ENCODE results near the gene CARD6.

Gene CARD6

DNA sequence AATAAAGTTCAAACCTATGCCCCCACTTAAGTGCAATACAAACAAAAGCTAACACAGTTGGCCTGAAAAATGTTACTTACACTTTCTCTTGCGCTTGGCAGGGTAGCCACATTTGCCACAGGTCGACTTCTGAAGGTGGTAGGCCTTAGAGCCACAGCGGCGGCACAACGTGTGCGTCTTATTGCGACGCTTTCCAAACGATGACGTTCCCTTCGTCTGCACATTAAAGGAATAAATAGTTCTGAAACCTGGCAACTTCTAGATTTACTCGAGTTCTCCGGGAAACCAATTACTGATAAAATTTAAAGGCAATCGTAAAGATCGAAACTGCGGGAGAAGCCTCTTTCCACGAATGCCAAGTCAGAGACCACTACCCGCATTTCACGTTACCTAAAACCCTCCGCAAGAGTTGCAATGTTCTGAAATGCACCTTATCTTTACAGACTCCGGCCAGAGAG, 6.7 kb upstream of the CARD6 start:
- no peak for DNase-seq (ENCODE audit: low spot score)
- Histone ChIP-seq H3K27ac (ENCODE audit: poor library complexity, severe bottlenecking) (peak overlapping the region; percentile 84), H3K4me3 (ENCODE audit: severe bottlenecking) (peak overlapping the region; percentile 83), H3K4me1 (ENCODE audit: insufficient read depth, poor library complexity, severe bottlenecking) (peaks cover 20% of the 10 kb centered on the region), H3K36me3 (ENCODE audit: low read depth) (peaks cover 54% of the 10 kb centered on the region), H3K9me3 (ENCODE audit: severe bottlenecking) (no peaks in the 10 kb centered on the region), H3K27me3 (ENCODE audit: insufficient read depth, poor library complexity, severe bottlenecking) (no peaks in the 10 kb centered on the region)
- TF ChIP-seq, protein P1, sequence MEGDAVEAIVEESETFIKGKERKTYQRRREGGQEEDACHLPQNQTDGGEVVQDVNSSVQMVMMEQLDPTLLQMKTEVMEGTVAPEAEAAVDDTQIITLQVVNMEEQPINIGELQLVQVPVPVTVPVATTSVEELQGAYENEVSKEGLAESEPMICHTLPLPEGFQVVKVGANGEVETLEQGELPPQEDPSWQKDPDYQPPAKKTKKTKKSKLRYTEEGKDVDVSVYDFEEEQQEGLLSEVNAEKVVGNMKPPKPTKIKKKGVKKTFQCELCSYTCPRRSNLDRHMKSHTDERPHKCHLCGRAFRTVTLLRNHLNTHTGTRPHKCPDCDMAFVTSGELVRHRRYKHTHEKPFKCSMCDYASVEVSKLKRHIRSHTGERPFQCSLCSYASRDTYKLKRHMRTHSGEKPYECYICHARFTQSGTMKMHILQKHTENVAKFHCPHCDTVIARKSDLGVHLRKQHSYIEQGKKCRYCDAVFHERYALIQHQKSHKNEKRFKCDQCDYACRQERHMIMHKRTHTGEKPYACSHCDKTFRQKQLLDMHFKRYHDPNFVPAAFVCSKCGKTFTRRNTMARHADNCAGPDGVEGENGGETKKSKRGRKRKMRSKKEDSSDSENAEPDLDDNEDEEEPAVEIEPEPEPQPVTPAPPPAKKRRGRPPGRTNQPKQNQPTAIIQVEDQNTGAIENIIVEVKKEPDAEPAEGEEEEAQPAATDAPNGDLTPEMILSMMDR (IDR thresholded peaks at IDR 0.05; ENCODE audit: poor library complexity, severe bottlenecking): no peak
- ATAC-seq (ENCODE audit: low read depth): no peak

DNA sequence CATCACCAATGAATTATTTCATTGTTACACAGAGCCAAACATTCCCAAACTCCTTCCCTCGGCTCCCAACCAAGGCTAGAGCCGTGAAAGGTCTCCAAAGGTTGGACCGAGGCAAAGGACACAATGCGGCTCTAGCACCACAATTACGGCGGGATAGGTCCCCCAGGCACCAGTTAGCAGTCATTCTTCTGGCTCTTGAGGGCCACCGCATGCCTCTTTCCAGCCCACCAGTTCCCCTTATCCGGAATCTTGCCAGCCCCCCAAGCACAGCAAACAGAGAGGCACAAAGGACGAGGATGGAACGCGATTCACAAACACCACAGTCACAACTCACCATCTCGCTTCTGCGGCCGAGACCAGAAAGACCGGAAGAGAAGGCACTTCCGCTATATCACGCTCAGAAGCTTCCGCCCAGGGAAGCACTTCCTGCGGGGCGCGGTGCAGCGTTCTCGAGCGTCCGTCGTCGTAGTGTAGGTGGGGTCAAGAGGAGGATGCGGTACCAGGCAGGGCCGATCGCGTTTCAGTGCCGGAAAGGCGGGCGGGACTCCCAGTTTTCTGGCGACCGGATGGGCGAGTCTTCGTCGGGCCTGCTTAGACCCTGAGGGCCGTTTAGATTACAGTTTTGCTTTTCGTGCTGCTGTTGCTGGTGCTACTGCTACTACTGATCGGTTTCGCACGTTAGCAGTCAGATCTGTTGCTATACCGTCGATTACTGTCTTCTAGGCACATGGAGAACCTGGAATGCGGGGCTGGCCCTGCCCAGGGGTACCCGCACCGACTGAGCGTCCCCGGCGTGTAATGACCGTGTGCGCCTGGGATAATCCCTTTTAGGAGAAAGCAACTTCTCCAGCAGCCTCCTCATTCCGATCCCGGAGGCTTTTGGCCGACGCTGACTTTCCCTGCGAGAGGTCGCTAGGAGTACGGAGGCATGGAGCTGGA, 6.0 kb upstream of the CARD6 start, which contains the start of gene RPL37:
Gene RPL37 (minus strand): TSS at position 374 of the 939 bp plus-strand sequence. CDS start 37 bp downstream, at position 337.
- Histone ChIP-seq H3K4me1 (ENCODE audit: insufficient read depth, poor library complexity, severe bottlenecking) (peaks cover 20% of the 10 kb centered on the region), H3K27ac (ENCODE audit: poor library complexity, severe bottlenecking) (peak within 1 kb of the TSS; percentile 84), H3K9me3 (ENCODE audit: severe bottlenecking) (no peaks in the 10 kb centered on the region), H3K4me3 (ENCODE audit: severe bottlenecking) (peak within 1 kb of the TSS; percentile 83), H3K27me3 (ENCODE audit: insufficient read depth, poor library complexity, severe bottlenecking) (no peaks in the 10 kb centered on the region), H3K36me3 (ENCODE audit: low read depth) (peaks cover 47% of the 10 kb centered on the region)
- TF ChIP-seq, protein P1 (IDR thresholded peaks at IDR 0.05; ENCODE audit: poor library complexity, severe bottlenecking): no peak
- peak; percentile 96 for ATAC-seq (ENCODE audit: low read depth)
- peak; percentile 99 for DNase-seq (ENCODE audit: low spot score)

DNA sequence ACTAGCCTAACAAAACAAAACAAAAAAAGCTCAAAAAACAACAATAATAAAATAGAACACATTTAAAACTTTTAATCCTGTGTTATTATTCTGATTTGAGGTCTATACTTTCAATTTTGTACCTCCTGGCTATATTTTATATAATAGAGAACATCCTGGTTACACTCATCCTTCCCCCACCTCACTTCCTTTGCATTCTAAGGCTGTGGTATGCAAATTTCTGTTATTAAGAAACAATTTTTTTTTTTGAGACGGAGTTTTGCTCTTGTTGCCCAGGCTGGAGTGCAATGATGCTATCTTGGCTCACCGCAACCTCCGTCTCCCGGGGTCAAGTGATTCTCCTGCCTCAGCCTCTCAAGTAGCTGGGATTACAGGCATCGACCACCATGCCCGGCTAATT, 3.1 kb upstream of the CARD6 start:
- no peak overlapping the region for H3K4me3 ChIP-seq (ENCODE audit: severe bottlenecking)
- no peak overlapping the region for H3K27ac ChIP-seq (ENCODE audit: poor library complexity, severe bottlenecking)
- ATAC-seq (ENCODE audit: low read depth): no peak

DNA sequence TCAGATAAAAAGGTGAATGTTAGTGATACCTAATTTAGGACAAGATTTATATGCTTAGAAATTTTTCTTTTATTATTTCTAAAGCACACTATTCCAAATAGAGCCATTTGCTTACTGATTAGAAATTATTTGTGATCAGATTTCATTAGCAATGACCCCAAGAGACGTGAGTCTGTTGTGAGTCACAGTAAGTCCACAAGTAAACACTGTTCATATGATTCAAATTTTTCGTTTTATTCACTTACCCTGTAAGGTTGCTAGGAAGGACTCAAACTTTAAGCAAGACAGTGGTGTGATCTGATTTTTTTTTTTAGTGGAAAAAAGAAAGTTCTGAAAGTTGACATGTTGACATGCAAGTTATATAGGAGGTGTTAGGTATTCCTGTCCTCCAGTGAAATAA, 1.2 kb downstream of the CARD6 start:
- Histone ChIP-seq H3K9me3 (ENCODE audit: severe bottlenecking) (no peaks in the 10 kb centered on the region), H3K36me3 (ENCODE audit: low read depth) (no peaks in the 10 kb centered on the region), H3K27me3 (ENCODE audit: insufficient read depth, poor library complexity, severe bottlenecking) (no peaks in the 10 kb centered on the region), H3K4me3 (ENCODE audit: severe bottlenecking) (peak overlapping the region; percentile 32), H3K4me1 (ENCODE audit: insufficient read depth, poor library complexity, severe bottlenecking) (peaks cover 13% of the 10 kb centered on the region), H3K27ac (ENCODE audit: poor library complexity, severe bottlenecking) (peak overlapping the region; percentile 56)
- ATAC-seq (ENCODE audit: low read depth) (peak; percentile 90), DNase-seq (ENCODE audit: low spot score) (no peak)
- TF ChIP-seq, protein P1 (IDR thresholded peaks at IDR 0.05; ENCODE audit: poor library complexity, severe bottlenecking): no peak

More for the DNA sequence above, 3.1 kb upstream of the CARD6 start:
- peaks cover 18% of the 10 kb centered on the region for H3K36me3 ChIP-seq (ENCODE audit: low read depth)
- no peaks in the 10 kb centered on the region for H3K9me3 ChIP-seq (ENCODE audit: severe bottlenecking)
- no peaks in the 10 kb centered on the region for H3K27me3 ChIP-seq (ENCODE audit: insufficient read depth, poor library complexity, severe bottlenecking)
- no peak for DNase-seq (ENCODE audit: low spot score)
- TF ChIP-seq, protein P1 (IDR thresholded peaks at IDR 0.05; ENCODE audit: poor library complexity, severe bottlenecking): no peak
- peaks cover 22% of the 10 kb centered on the region for H3K4me1 ChIP-seq (ENCODE audit: insufficient read depth, poor library complexity, severe bottlenecking)

Measured in RWPE2 (cell line).